UCSD-AML1 (cell line): ENCODE measurements around the gene PTPRN2.

Source experiments
- DNase-seq: peaks from one replicate; lab custom pipeline; 2025; ENCODE audit not compliant: unreplicated experiment; lab: John Stamatoyannopoulos, UW

Gene PTPRN2

DNA sequence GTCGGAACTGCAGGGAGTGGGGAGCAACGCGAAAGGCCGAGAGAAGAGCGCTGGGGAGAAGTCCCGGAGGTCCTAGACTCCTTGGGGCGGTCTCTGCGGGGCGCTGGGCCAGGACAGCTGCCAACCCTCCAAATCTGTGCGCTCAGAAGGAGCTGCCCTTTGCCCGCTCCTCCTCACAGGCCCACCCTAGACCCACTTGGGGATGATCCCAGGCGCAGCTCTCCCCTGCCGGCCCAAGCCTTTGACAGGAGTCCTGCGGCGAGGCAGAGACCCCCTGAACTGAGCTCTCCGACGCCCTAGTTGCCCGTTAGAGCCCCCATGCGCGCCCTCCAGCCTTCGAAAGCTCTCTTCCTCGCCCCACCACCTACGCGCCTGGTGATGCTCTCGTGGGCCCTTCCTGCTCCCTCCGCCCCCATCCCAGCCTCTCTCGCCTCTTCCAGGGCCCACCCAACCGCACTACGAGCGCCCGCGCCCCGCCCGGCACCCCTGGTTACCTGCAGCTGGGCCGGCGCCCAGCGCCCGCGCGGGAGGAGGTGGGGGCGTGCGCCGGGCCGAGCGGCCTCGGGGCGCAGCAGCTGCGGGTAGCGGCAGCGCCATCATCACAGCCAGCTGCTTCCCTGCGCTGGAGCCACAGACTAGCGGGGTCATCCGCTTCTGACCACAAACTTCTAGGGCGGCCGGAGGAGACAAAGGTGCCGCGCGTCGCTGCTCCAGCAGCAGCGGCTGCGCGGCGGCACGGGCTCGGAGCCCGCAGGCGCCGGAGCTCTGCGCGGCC is 897.4 kb downstream of the PTPRN2 start:
- no peak for DNase-seq

DNA sequence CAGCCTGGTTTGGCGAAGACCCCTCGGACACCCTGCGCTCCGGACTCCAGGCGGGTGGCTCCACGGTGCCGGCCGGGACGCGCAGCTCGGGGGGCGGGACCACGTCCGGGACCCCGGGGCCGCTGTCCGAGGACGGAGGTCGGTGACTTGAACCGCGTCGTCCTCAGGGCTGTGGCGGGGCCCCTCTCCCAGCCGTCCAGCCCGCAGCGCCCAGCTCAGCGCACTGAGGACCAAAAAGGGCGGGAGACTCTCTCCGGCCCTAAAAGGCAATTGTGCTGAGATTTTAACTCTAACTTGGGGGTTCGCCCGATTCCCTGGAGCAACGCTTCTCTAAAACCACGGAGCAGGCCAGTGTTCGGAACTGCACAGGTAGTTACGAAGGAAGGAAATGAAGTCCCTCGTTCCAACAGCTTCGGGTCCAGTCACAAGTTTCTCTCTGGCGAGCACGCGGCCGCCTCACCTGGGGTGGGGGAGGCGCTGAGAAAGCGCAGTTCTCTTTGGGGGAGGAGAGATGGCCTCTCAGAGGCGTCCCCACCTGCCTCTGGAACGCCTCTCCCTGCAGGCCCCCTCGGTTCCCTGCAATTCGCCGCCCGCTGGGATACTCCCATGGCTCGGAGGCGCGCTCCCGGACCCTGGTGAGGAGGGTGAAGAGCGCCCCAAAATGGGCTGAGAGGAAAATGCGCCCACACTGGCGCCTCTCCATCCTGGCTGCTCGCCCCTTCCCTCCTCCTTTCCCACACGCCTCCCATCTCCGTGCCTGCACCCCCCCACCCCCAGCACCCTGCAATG is 898.2 kb downstream of the PTPRN2 start:
- no peak for DNase-seq

DNA sequence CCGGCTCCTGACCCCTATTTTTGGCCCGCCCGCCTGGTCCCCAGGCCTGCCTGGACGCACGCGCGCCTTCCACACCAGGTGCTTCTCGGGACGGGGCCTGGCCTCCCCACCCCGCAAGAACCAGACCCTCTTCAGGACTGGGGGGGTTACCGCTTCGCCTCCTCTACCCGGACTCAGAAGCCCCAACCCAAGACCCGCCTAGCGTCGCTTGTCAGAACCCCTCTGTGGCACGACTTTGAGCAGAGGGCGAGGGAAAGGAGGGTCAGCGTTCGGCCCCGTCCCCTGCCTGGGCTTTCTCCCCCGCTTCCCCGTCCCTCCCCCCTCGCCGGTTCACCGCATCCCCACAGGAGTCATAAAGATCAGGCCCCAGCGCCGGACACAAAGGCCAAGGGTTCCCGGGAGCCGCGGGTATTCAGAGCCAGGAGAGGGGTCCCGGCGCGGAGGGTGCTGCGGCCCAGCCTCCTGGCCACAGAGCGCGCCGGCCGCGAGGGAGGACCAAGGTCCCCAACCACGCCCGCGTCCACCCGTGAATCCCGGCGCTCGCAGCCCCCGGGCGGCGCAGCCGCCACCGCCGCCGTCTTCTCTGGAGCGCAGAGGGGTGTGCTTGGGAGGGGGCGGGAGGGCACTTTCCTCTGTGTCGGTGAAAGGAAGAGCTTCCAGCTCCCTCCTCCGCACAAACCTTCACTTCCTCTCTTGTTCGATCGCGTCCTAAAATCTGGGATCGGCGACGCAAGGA is 898.9 kb downstream of the PTPRN2 start:
- no peak for DNase-seq

DNA sequence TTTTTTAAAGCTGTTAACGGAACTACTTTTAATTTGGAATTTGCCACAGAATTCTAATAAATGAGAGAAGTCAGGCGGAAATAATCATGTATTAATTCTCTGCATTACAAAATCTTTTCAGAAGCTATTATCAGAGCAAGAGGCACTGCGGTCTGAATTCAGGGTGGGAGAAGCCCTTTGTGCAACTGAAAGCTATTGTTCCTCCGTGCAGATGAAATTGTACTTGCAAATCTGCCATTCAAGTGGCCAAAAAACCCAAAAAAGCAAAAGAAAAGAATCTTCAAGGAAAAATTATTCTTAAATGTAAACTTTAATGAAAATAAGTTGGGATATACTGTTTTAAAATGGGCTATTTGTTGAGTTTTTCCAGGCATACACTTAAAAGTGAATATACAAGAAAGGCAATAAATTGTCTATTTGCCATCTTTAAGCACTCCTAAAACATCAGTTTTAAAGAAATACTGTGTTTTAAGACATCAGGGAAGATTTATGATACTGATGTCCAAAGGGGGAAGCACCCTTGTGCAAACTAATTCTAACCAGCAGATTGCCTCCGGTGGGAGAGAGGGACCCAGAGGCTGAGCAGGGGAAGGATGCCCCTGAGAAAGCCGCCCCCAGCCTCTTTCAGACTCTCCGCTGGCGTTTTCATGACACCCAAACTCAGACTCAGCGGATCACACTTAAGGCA is 899.6 kb downstream of the PTPRN2 start:
- no peak for DNase-seq

DNA sequence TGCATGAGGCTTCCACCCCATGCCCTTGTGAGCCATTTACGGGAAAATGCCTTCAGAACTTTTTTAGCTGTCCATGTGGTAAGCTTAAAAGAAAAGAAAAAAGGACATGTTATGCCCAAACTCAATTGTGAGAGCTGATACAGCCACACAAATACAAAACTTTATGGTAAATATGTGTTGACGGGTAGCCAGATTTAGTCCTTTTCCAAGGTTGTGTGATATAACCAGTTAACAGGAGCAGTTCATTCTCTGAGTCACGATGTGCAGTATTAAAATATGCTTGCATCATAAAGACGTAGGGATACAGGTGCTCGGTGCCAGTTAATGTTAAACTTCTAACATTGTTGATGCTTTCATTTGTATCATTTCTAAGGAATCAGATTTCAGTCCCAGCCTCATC is 900.5 kb downstream of the PTPRN2 start:
- DNase-seq, result no peak

DNA sequence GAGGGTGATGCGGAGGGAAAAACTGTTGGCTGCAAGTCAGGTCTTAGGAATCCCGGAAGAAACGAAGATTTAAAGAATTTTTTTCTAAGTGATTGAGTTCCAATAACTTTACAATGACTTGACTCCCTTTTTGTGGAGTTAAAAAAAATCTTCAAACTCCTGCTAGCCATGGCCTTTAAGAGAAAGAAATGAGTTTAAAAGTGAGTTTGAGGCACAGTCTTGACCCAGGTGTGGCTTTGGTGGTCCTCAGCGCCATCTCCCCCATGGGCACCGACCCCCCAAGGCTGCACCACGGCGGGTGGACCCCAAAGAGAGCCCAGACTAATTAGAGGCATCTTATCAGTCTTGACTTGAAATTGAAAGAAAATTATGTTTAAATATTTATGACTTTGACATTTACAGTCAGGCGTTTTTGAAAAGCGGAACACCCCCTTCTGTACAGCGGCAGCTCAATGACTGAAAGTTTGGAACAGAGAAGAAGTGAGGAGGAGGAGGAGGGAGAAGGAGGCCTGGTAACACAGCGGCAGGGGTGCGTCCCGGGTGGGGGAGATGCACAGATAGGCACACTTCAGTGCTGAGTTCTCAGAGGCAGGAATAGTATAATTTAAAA is 901.2 kb downstream of the PTPRN2 start:
- DNase-seq, result no peak

DNA sequence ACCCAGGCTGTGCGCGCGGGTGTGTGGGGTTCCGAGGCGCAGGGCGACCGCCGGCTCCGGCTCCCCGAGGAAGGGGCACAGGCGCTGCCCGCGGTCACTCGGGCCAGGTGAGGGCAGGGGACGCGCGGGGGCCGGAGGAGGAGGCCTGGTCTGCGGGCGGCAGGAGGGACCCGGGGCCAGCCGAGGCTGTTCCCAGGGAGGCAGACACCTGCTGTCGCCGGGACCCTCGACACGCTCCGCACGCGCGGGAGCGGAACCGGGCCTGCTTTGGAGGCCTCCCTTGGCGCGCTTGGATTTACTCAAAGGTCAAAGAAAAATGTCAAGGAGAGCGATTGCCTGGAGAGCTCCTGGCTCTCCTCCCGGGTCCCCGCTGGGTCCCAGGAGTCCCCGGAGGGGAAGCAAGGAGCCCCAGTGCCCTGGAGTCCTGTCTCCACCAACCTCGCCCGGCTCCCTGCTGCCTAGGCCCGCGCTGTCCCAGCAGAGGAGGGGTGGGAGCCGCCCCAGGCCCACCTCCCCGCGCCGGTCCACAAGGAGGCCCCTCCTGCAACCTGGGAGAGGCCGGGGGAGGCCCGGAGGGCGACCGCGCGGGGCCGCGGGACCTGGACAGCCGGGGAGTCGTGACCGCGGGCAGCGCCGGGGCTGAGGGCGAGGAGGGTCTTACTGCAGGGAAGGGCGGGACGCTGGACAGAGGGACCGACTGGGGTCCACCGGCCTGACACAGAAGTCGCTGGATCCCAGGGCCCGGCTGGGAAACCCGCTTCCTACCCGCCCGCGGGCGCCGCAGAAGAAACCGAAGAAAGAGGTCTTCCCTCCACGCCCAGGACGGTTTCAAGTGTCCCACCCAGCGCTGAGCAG is 902.0 kb downstream of the PTPRN2 start:
- DNase-seq, result no peak

DNA sequence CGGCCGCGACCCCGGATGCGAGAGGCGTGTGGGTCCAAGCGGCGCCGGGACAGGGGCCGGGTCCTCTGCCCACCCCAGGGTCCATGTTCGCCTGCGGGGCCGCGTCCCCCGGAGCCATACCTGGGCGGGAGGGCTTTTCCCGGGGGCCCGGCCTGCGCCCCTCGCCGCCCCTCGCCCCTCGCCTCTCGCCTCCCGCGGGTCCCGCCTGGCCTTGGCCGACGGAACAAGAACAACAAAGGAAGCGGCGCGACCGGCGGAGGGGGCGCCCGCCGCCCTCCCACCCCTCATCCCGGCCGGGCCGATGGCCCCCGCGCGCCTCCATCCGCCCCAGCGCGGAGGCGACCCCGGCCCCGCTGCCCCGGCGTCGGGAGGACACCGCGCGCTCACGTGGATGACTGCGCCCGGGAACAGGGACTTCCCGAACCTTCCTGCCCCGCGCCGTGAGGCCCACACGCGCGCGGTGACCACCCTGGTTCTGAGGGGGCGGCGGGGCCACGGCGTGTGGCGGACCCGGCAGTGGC is 902.7 kb downstream of the PTPRN2 start:
- DNase-seq, result no peak

DNA sequence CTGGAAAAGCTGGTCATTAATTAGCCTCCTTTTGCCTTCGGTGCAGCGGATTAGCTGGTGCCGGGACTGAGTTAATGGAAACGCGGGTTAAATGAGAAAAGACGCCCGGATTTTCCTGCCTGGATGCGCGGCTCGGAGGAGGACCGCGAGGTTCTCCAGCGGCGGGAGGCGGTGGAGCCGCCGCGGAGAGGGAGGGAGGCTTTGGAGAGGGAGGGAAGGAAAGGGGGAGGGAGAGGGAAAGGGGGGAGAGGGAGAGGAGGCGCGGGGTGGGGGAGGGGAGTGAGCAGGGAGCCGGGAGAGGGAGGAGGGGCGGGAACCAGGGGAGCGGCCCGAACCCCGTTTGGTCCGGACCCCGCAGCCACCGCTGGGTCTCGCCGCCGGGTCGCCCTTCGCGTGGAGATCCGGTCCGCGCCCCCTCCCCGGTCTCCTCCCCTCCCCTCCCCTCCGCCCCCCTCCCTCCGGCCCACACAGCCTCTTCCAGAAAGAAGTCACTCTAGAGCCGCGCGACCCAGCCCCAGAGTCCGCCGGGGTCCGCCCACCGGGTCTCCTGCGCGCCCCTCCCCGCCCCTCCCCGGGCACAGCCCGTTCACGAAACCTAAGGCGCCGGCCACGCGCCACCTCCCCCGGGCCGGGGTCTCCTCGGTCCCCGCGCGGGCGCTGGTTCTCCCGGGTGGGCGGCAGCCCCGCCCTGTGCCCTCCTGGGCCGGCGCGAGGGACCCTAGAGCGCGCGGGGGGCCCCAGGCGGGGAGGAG is 903.3 kb downstream of the PTPRN2 start:
- no peak for DNase-seq

DNA sequence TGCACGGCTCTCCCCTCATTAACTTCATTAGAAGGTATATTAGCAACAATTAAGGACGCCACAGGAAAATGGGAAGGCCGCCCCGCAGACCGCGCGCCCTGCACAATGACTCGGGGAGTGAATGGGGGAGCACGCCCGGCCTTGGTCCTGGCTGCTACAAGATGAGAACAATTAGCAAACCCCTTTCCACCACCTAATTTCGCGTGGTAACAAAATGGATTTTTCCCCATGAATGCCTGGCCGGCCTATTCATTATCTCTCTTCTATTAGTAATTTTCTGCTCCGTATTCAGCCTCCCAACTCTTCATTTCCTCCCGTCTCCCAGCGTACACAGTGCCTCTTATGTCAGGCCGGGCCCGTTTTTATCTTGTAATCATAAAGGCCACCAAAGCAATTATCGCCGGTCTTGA is 903.9 kb downstream of the PTPRN2 start:
- DNase-seq, result no peak

DNA sequence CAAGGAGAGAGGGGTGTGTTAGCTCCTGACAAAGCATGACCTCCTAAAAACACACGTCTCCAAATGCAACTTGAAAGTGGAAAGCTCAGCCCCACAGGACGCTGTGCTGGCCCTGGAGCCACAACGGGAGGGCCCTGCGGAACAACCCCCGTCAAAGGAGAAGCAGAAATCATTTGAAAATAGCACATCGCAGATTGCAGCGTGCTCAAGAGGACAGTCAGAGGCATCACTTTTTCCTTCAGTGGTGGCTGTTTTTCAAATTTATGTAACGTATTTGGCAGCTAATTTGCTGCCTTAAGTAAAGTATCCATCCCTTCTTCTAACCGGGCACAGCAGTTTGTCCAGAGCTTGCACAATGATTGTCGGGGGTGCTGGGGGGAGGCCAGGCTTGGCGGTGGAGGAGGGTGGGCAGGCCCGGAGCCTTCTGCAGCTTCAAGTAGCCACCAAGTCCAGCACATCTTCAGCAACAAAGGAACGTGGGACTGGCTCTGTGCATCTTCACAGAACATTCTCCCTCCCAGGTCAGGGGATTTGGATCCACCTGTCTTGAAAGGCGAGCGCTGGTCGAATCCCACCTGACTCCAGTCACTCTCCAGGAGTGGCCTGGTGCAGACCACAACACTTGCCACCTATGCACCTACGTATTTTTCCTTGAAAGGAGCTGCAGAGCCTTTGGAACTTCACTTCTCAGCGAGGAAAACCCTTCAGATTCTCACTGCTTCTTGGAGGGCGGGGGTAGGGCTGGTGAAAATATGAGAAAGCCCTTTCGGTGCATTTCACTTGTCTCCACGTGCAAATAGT is 904.5 kb downstream of the PTPRN2 start:
- no peak for DNase-seq

DNA sequence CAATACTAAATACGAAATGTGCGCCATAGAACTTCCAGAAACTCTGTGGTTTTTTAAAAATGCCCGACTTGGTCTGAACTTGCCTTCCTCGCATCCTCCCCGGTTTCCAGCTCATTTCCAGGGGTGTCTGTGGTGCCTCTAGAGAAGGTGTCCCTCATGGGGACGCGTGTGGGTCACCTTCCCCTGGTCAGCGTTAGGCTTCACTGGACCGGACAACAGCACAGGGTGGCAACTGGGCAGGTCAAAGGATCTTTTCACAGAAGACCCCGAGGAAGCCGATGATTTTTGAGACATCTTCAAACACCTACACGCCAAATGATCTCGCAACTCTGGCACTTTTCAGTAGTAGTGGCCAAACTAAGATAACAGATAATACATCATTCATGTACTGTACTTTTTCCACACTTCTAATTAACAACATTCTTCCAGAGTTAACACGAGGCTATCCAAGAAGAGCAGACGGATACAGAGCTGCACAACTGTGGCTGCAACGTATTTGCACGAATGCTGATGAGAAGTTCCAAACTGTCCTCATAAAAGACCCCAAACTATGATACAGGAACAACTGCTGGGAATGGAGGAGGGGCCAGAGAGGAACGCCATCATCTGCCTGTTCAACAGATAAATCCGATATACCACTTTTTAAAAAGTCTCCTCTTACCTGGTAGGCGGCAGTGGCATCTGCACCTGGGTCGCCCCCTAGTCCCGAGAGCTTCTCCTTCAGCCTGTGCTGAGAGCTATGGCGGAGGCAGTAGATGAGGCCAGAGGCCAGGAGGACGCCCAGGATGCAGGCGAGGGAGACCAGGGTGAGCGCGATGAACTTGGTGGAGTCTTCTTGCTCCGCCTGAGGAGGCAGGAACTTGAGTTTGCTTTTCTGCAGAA is 905.3 kb downstream of the PTPRN2 start:
- DNase-seq, result no peak

DNA sequence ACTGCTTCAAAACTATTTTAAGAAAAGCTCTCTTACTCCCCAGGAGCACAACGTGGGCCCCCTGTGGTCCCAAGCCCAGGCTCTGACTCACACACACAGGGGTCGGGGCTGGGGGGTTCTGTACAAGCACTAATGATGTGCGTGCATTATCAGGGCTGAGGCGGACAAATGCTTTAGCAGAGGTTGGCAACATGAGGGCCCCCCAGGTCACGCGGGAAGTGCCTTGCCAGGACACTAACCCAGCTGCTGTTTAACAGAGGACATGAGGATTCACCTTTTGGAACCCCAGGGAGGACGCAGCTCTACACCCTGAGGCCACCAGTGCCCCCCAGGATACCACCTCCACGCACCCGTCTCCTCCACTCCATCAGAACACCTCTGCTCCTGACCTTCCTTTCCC is 908.0 kb downstream of the PTPRN2 start:
- no peak for DNase-seq

DNA sequence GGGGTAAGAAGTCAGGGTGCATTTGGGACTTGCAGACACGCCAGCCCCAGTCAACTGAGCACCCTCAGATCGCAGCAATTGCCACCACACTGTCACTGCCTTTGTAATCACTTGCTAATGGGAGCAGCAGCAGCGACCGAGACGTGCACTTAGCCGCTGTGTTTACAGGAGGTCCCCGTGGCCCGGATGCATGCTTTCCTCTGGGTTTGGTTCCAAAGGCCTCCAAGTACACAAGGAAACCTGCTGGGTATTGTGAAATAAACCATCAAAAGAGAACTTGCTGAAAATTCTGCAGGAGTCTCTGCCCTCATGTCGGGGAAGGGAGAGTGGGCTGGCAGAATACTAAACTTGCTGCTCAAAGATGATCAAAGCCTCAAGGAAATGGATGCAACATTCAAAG is 909.1 kb downstream of the PTPRN2 start:
- DNase-seq, result peak; percentile 11

DNA sequence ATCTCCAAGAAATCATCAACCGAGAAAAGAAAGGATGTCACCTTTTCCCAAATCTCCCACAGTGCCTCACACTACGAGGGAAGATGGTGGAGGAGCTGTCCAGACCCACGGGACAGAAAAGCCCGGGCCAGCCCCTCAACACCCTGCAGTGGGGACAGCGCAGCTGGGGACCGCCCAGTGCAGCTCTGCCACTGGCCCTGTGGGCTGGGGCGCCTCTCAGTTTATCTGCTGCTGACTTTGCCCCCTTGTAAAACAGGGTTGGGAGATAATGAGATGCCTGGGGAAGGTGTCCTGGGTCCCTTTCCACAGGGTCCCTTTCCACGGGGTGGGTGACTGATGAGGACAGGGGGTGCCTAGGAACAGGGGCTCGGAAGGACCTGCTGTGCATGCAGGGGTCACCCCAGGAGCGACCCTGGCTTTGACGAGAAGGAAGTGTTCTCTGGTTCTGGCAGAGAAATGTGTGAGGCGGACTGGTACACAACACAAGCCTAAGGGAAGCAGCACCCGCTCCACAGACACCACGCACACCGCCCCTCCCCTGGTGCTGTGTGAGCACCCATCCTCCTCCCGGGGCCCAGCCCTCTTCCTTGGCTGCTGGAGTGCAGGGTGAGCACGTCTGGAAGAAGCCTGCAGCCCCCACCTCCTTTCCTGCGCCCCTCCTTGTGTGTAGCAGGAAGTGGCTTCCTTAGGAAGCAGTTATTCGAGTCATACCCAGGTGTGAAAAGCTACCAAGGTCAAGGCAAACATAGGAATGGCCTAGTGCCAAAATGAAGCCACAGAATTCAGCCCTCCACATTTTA is 911.0 kb downstream of the PTPRN2 start:
- DNase-seq, result no peak

DNA sequence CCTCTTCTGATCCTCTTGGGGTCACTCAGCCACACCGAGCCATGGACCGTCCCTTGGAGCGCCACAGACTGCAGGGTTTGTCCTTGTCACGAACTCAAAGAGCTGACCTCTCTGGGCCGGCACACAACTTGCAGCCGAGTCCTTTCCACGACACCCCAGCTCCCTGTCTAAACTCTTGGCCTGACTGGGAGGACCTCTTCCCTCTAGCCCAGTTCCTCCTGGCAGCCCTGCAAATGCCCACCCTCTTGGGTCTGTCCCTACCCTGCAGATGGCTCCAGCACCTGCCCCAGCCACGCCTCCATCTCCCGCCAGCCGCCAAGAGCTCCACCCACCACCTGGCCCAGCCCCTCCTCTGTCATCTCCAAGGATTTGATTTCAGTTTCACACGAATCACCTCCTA is 911.6 kb downstream of the PTPRN2 start:
- no peak for DNase-seq
